Measurements from ENCODE around the gene RAVER1. TPM values are rescaled to one million over a fixed set of nuclear protein-coding genes. Genes with fewer than 3 reads are reported as not detected.
A peak's percentile ranks its signal among the peaks of the same experiment; 100 is the strongest.

Gene RAVER1
- total and polyA plus RNA-seq, 10 donors, result 4.8 to 45.1 (median 36.2) TPM

GRCh38 chr19:10291554-10292205, 41.6 kb downstream of the RAVER1 start:
- DNase-seq, result no peak
- intact Hi-C loops (cut with DNase I; ENCODE audit: low total_unique reads), result no loop called here
- WGBS, 5 donors, result 0 to 2% (median 2%) methylated on average over 3 to 49 of the region's 49 CpGs
- no peak for TF ChIP-seq POLR2AphosphoS5 (IDR thresholded peaks at IDR 0.05)
- TF ChIP-seq, protein P1, sequence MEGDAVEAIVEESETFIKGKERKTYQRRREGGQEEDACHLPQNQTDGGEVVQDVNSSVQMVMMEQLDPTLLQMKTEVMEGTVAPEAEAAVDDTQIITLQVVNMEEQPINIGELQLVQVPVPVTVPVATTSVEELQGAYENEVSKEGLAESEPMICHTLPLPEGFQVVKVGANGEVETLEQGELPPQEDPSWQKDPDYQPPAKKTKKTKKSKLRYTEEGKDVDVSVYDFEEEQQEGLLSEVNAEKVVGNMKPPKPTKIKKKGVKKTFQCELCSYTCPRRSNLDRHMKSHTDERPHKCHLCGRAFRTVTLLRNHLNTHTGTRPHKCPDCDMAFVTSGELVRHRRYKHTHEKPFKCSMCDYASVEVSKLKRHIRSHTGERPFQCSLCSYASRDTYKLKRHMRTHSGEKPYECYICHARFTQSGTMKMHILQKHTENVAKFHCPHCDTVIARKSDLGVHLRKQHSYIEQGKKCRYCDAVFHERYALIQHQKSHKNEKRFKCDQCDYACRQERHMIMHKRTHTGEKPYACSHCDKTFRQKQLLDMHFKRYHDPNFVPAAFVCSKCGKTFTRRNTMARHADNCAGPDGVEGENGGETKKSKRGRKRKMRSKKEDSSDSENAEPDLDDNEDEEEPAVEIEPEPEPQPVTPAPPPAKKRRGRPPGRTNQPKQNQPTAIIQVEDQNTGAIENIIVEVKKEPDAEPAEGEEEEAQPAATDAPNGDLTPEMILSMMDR (IDR thresholded peaks at IDR 0.05 in 8 of 11, conservative IDR thresholded peaks at IDR 0.05 in 3 of 11), result no peak
- no peak for TF ChIP-seq POLR2A (IDR thresholded peaks at IDR 0.05)
- Histone ChIP-seq H3K4me3 (peak overlapping the region; percentile 14 to 70 (median 43)), H3K36me3 (no peaks in the 10 kb centered on the region), H3K9me3 (no peaks in the 10 kb centered on the region), H3K27me3 (replicated peaks in 1 of 7) (peaks cover 20 to 100% (median 95%) of the 10 kb centered on the region in 7 donors), H3K27ac (peak overlapping the region in 4 of 8 donors; percentile 8 to 20 (median 14)), H3K4me1 (peaks cover 67 to 100% (median 90%) of the 10 kb centered on the region in 6 donors)

DNA sequence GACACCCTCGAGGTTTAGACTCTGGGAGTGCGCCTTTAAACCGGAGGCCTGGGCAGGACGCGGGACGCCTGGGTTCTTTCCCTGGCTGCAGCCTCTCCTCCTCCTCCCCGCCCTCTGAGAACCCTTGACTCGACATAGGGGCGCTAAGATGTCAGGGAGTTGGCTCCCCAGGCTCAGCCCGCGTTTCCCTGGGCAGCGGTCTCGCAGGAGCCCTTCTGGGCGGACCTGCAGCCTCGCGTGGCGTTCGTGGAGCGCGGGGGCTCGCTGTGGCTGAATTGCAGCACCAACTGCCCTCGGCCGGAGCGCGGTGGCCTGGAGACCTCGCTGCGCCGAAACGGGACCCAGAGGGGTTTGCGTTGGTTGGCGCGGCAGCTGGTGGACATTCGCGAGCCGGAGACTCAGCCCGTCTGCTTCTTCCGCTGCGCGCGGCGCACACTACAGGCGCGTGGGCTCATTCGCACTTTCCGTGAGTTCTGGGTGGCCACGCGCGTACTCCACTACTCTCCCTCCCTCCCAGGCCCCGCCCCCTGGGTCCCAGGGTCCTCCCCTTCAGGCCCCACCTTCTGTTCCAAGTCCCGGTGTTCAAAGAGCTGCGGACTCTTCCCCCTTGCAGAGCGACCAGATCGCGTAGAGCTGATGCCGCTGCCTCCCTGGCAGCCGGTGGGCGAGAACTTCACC, 42.3 kb downstream of the RAVER1 start:
- H3K9me3 ChIP-seq, result no peaks in the 10 kb centered on the region
- peak overlapping the region; percentile 14 to 70 (median 43) for H3K4me3 ChIP-seq
- peaks cover 1 to 4% (median 2%) of the 10 kb centered on the region in 6 donors for H3K36me3 ChIP-seq
- TF ChIP-seq, protein P1 (IDR thresholded peaks at IDR 0.05 in 8 of 11, conservative IDR thresholded peaks at IDR 0.05 in 3 of 11), result no peak
- TF ChIP-seq POLR2AphosphoS5 (IDR thresholded peaks at IDR 0.05), result peak; percentile 32 to 67 (median 40)
- peak overlapping the region in 3 of 8 donors; percentile 9 to 20 (median 19) for H3K27ac ChIP-seq
- 0 to 1% (median 1%) methylated on average over 6 to 57 of the region's 57 CpGs for WGBS, 5 donors
- intact Hi-C loops (cut with DNase I; ENCODE audit: low total_unique reads), result no loop called here
- DNase-seq, result peak; percentile 88
- peaks cover 71 to 100% (median 94%) of the 10 kb centered on the region in 6 donors for H3K4me1 ChIP-seq
- peaks cover 20 to 94% (median 88%) of the 10 kb centered on the region in 7 donors for H3K27me3 ChIP-seq (replicated peaks in 1 of 7)

DNA sequence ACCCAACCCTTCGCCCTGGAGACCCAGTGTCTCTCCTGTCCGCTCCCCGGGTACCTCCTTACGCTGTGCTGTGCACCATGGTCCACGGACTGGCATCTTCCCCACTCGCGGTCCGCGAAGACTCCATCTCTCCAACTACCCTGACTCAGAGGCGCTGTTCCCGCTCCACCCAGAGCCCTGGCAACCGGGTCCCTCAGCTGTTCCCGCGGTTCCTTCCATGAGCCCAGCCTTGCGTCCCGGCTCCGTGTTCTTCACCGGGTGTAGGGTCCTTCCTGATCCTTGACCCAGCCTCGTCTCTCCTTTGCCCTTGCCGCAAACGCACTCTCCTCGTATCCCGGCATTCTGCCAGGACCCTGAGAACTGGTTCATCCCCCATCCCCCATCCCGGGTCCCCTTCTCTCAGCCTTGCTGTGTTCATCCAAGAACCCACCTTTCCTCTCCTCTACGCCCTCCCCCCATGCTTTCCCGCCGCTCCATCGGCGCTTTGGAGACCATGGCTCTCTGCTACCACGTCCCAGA, 42.9 kb downstream of the RAVER1 start:
- Histone ChIP-seq H3K9me3 (no peaks in the 10 kb centered on the region), H3K4me3 (peak overlapping the region in 6 of 8 donors; percentile 39 to 70 (median 44)), H3K27me3 (replicated peaks in 1 of 7) (peaks cover 20 to 88% (median 82%) of the 10 kb centered on the region in 7 donors), H3K4me1 (peaks cover 74 to 100% (median 94%) of the 10 kb centered on the region in 6 donors), H3K27ac (no peak overlapping the region), H3K36me3 (peaks cover 3 to 10% (median 8%) of the 10 kb centered on the region in 6 donors)
- no peak for DNase-seq
- WGBS, 5 donors, result 1 to 5% (median 1%) methylated on average over 30 of the region's 30 CpGs
- intact Hi-C loops (cut with DNase I; ENCODE audit: low total_unique reads), result no loop called here
- TF ChIP-seq POLR2A (IDR thresholded peaks at IDR 0.05) (no peak), POLR2AphosphoS5 (IDR thresholded peaks at IDR 0.05) (no peak)
- TF ChIP-seq, protein P1 (IDR thresholded peaks at IDR 0.05 in 8 of 11, conservative IDR thresholded peaks at IDR 0.05 in 3 of 11), result no peak
